Stomach (tissue), 4 donors: ENCODE data around the gene GAD2.

Experiments used
- EP300 ChIP-seq: sonication (generic); formaldehyde crosslinking; IDR thresholded peaks from one replicate; pipeline ENCODE4 v1.6.1; 2017; ENCODE audit warnings: antibody characterized with exemption
- POLR2A ChIP-seq, 4 donors: fragments of 450-650 bp; IDR thresholded peaks; one replicate each; pipeline ENCODE4 v1.6.1; 2016; ENCODE audit warnings: antibody characterized with exemption in 4 of 4, control low read depth in 2 of 4, mild to moderate bottlenecking in 1 of 4, moderate library complexity in 1 of 4
- POLR2AphosphoS5 ChIP-seq, 3 donors: sonication (generic); formaldehyde crosslinking; IDR thresholded peaks; one replicate each; pipeline ENCODE4 v1.6.1; 2016; ENCODE audit warnings: antibody characterized with exemption in 3 of 3
- TF ChIP-seq, protein P1 (sequence below), 7 experiments: fragments of 450-650 bp in 4 of 7; fragments of 200-600 bp in 3 of 7; sonication (generic) in 3 of 7; IDR thresholded peaks; one replicate each; pipeline ENCODE4 v1.5.1; 2016 to 2019; ENCODE audit warnings: antibody characterized with exemption in 7 of 7, control low read depth in 2 of 7, mild to moderate bottlenecking in 1 of 7

- no peak for TF ChIP-seq EP300
- TF ChIP-seq, protein P1, sequence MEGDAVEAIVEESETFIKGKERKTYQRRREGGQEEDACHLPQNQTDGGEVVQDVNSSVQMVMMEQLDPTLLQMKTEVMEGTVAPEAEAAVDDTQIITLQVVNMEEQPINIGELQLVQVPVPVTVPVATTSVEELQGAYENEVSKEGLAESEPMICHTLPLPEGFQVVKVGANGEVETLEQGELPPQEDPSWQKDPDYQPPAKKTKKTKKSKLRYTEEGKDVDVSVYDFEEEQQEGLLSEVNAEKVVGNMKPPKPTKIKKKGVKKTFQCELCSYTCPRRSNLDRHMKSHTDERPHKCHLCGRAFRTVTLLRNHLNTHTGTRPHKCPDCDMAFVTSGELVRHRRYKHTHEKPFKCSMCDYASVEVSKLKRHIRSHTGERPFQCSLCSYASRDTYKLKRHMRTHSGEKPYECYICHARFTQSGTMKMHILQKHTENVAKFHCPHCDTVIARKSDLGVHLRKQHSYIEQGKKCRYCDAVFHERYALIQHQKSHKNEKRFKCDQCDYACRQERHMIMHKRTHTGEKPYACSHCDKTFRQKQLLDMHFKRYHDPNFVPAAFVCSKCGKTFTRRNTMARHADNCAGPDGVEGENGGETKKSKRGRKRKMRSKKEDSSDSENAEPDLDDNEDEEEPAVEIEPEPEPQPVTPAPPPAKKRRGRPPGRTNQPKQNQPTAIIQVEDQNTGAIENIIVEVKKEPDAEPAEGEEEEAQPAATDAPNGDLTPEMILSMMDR (IDR thresholded peaks at IDR 0.05): no peak
- no peak for TF ChIP-seq POLR2A (IDR thresholded peaks at IDR 0.05)
- TF ChIP-seq POLR2AphosphoS5 (IDR thresholded peaks at IDR 0.05): no peak
Observed at GRCh38 chr10:26214004-26214403, 2.6 kb upstream of the GAD2 start.
